NAMALWA (cell line): Measurements from ENCODE around the gene RBBP9.
"Not testable (repeated sequence)": the region's sequence is repeated elsewhere in the genome, so short reads cannot be mapped to it uniquely, and the experiment has no call there.

ENCODE experiments used
- DNase-seq: peaks from one replicate; pipeline ENCODE4 v3.0.0-alpha.2; 2015; ENCODE audit warnings: low spot score

The RBBP9 gene

DNA sequence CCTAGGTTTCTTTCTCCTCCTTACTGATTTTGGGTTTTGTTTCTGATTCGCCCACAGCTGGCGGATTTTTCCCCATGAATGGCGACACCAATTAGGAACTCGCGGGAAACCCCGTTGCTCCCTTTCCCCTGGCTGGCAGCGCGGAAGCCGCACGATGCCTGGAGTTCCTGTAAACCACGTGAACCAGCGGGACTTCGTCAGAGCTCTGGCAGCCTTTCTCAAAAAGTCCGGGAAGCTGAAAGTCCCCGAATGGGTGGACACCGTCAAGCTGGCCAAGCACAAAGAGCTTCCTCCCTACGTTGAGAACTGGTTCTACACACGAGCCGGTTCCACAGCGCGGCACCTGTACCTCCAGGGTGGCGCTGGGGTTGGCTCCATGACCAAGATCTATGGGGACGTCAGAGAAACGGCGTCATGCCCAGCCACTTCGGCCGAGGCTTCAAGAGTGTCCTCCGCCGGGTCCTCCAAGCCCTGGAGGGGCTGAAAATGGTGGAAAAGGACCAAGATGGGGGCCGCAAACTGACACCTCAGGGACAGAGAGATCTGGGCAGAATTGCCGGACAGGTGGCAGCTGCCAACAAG lies 7.5 kb upstream of the RBBP9 start:
- no peak for DNase-seq

DNA sequence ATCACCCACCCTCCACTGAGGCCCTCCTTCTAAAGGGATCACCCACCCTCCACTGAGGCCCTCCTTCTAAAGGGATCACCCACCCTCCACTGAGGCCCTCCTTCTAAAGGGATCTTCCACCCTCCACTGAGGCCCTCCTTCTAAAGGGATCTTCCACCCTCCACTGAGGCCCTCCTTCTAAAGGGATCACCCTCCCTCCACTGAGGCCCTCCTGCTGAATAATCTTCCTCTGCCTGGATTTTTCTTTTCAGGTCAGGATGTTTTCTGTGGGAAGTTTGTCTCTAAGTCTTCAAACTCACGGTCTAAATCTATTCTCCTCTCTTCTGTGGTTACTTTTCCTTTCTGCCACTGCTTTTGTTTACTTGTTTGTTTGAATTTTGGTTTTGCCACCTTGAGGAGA lies 4.6 kb upstream of the RBBP9 start:
- not testable (repeated sequence) for DNase-seq

DNA sequence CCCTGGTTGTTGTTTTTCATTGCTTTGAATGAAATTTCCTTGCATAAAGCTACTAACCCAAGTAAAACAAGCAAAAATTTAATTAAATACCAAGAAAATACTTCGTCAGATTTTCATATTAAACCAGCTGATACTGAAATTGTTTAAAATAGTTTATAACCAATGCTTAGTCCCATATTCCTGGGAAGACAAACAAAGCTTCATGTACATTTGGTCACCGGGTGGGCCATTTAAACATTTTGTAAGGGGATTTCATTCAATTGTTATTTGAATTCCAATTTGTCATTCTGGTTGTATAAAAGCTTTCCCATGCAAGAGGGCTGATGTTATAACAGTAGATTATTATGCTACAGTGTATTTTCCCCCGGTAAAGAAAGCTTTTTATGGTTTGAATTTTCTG lies 578 bp upstream of the RBBP9 start:
- no peak for DNase-seq

DNA sequence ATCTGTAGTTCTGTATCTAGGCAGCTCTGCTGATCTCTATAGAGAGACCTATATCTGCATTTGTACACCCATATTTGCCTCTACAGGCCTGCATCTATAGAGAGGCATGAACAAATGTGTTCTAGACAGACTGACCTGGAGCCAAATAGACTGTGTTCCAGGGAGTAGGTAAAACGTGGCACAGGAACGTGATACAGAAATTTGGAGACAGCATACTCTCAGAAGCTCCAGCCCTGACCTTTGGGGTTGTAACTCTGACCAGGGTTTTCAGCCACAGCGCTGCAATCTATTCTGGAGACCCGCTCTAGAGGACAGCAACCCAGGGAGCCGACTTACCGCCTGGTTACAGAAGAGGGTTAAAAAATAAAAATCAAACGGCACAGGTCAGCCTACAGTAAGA lies 983 bp downstream of the RBBP9 start:
- peak; percentile 36 for DNase-seq

DNA sequence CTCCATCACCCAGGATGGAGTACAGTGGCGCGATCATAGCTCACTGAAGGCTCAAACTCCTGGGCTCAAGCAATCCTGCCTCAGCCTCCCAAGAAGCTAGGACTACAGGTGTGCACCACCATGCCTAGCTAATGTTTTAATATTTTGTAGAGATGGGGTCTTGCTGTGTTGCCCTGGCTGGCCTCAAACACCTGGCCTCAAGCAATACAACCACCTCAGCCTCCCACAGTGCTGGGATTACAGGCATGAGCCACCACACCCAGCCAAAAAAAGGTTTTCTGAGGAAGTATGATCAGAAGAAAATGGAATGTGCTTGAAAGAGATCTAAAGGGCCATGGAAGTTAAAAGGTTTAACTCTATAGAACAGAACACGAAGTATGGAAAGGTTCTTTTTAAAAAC lies 8.7 kb downstream of the RBBP9 start:
- DNase-seq: no peak

DNA sequence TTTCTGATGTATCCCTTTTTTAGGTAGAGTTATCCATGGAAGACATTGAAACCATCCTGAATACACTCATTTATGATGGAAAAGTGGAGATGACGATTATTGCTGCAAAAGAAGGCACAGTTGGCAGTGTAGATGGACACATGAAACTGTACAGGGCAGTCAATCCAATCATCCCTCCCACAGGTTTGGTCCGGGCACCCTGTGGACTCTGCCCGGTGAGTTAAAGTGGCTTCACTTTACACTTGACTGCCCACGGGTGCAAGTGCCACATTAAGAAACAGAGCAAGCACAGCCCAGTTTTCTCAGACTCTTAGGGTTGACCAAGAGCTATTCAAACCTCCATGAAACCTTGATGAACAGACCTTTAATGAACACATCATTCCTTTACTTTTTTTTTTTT lies 15.4 kb downstream of the RBBP9 start:
- no peak for DNase-seq

DNA sequence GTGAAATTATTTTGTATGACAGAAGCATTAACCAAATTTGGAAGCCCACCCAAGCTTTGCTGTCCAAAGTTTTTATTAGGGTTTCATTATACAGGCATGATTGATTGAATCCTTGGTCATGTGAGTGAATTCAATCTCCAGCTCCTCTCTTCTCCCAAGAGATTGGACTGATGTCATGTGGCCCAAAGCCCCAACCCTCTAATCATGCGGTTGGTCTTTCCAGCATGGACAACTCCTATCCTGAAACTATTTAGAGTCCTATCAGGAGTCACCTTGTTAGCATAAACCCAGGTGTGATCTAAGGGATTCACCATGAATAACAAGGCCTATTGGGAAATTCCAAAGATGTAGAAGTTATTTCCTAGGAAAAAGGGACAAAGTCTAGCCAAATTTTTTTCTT lies 19.2 kb downstream of the RBBP9 start:
- no peak for DNase-seq

DNA sequence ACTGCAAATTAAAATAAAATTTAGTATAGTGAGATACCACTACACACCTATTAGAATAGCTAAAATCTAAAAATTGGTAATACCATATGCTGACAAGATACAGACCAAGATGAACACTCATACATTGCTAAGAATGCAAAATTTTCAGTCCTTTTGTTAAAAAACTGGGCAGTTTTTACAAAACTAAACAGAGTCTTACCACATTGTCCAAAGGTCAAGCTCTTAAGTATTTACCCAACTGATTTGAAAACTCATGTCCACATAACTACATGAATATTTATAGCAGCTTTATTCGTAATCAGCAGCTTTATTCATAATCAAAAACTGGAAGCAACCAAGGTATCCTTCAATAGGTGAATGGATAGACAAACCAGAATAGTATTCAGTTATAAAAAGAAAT lies 19.8 kb downstream of the RBBP9 start:
- DNase-seq: no peak

DNA sequence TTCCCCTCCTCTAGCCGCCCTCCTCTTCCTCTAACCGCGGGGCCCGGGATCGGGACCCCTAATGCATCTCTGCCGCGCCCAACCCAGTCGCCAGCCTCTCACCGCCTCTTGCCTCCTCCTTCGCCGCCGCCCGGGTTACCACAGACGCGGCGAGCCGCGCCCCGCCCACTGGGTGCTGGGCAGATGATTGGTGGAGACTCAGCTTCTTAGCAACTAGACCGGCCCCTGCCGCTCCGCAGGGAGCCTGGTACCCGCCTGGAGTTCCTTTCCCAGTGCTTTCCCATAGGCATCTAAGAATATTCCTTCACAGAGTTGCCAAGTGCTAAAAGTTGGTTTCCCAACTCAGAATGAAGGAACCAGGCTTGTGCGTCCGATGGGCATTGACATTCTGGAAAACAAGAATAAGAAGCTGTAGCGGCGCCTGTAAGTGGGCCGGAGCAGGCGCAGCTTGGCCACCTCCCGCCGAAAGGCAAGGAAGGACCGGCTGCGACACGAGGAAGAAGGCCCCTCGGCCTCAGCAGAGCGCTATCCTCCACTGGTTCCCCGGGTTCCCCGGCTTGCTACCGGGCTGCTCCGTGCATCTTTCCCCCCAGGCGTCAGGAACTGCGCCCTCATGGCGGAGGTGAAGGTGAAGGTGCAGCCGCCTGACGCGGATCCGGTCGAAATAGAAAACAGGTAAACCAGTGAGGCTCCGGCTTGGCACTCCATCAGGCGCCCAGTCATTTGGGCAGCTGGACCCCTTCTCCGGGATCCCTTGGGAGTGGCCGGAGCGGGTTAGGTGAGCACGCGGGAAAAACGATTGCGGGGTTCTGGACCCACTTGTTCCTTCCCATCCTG lies 29.9 kb downstream of the RBBP9 start, which contains the start of the genes DZANK1 and POLR3F:
TSS of gene DZANK1 (minus strand) at position 137 of the 837 bp plus-strand sequence. CDS start 1,672 bp downstream, outside the sequence.
TSS of gene POLR3F (plus strand) at position 497 of the 837 bp plus-strand sequence. CDS start at position 614, 117 bp downstream.
- peak; percentile 95 for DNase-seq

DNA sequence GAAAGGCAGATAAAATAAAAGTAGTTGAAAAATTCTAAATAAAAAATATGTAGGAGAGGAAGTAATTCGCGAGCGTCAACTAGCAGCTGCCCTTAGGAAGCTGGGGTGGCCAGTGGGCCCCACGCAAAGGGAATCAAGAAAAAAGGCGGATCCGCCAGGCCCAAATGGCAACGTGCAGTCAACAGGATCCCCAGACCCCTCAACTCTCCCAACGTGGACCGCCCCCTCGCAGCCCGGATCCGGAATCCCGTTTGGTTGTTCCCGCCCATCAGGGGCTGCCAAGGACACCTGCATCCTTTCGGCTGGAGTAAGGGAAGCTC lies 30.5 kb downstream of the RBBP9 start:
- DNase-seq: no peak

DNA sequence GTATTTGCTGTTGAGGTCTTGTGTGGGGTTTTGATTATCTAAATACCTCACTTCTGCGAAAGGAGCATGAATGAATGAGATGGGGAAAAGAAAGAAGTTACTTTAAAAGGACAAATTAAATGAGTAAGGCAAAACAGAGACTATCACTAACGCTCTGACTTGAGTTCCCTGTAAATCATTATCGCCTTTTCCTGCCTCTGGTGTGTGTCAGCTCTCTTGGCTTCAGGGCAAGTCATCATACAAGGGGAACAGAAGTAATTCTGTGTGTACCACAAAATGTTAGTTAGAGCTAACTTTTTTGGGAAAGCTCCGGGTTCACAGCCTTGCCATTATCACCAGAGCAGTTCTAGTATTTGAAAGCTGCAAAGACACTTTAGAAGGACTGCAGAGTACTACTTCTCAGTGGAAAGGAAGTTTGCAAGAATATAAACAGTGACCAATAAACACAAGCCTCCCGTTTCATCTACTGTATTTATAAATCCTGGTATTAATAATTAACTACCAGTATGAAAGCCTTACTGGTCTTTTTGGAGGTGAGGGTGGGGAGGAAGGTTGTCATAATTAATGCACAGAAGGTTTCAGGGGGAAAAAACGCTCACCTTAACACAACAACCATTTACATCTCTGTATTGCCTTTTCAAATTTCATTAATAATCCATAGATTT lies 31.4 kb downstream of the RBBP9 start:
- DNase-seq: no peak

DNA sequence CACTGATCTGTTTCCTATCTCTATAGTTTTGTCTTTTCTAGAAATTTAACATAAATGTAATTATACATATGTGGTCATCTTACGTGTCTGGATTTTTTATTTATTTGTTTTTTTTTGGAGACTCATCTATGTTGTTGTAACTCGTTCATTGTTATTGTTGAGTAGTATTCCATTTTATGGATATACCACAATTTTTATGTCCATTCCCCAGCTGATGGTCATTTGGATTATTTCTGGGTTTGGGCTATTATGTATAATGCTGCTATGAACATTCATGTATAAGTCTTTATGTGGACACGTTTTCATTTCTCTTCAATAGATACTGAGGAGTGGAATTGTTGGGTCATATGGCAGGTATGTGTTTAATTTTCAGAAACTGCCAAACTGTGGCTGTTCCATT lies 40.4 kb downstream of the RBBP9 start:
- DNase-seq: no peak

DNA sequence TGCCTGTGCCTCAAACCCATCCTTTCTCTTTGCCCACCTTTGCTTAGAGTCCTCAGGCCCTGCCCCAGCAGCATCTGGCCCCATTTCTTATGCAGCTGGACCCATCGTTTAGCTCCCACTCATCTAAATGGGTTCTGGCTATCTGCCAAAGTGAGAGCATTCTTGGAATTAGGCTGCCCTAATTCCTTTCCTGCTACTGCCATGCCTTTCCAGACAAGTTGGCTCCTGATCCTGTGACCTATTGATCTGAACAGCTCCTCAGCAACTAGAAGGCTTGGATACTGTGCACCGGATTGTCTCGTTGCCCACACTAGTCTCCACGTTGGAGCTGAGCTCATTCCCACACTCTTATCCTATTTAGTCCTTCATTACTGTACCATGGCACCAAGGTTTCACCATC lies 53.1 kb downstream of the RBBP9 start:
- DNase-seq: no peak

DNA sequence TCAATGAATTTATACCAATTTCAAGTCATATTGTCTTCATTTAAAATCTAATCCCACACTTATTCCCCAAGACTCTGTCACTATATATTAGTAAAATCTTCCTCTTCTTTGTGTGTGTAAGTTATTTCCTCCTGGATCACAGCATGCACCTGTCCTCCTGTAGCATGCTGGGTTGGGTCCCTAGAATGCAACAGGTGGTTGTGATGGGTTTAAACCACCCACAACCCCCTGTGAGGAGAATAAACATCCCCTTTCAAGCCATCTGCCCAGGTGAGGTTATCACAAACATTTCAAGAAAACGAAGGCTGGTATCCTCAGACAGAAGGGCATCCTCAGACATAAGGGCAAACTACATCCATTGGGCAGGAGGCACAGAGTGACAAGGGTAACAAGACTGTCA lies 56.6 kb downstream of the RBBP9 start:
- DNase-seq: no peak

DNA sequence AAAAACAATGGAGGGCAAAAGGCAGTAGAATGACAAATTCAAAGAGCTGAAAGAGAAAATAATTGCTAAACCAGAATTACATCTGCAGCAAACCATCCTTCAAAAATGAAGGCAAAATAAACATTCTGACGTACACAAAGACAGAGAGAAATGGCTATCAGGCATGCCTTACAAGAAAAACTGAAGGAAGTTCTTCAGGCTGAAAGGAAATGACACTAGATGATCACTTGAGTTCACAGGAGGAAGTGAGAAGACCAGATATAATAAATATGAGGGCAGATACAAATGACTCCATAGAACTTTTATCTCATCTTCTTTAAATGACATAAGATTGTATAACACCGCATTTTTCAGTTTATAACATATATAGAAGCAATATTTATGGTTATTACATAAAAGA lies 60.2 kb downstream of the RBBP9 start:
- DNase-seq: peak; percentile 11
